Measurements from ENCODE around the gene IMMP2L.

IMMP2L gene

GRCh38 chr7:110774071-110774470 is 788.2 kb downstream of the IMMP2L start:
- Histone ChIP-seq H3K27me3 (ENCODE audit: control insufficient read depth in 5 of 5, insufficient read depth in 4 of 5, low read length in 5 of 5) (no peaks in the 10 kb centered on the region), H3K9me3 (ENCODE audit: control insufficient read depth in 5 of 5, low read length in 5 of 5) (no peaks in the 10 kb centered on the region), H3K4me1 (ENCODE audit: control insufficient read depth in 5 of 5, insufficient read depth in 5 of 5, low read length in 5 of 5) (no peaks in the 10 kb centered on the region), H3K27ac (ENCODE audit: low read depth, low read length) (no peak overlapping the region), H3K9ac (ENCODE audit: low read length in 5 of 5) (no peak overlapping the region), H3K36me3 (ENCODE audit: control insufficient read depth in 5 of 5, insufficient read depth in 5 of 5, low read length in 5 of 5) (no peaks in the 10 kb centered on the region), H3K4me3 (ENCODE audit: low read depth in 1 of 5, low read length in 5 of 5) (no peak overlapping the region)

DNA sequence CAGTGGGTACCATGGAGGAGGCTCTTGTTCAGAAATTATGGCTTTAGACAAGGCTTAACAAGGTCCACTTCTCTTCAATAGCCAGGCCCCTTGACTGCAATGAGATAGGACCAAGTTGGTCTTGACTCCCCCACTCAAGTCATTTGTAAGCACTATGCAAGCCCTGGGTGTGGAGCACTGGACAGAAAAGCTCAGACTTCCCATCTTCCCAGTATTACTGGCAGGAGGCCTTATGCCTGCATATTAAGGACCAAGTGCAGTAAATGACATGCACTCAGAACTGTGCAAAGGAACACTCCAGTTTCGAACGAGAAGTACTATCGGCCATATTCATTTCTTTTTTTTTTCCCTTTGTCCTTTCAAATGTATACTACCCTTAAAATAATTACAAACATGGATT is 789.7 kb downstream of the IMMP2L start:
- Histone ChIP-seq H3K9ac (ENCODE audit: low read length in 5 of 5) (no peak overlapping the region), H3K9me3 (ENCODE audit: control insufficient read depth in 5 of 5, low read length in 5 of 5) (no peaks in the 10 kb centered on the region), H3K27ac (ENCODE audit: low read depth, low read length) (no peak overlapping the region), H3K4me3 (ENCODE audit: low read depth in 1 of 5, low read length in 5 of 5) (no peak overlapping the region), H3K27me3 (ENCODE audit: control insufficient read depth in 5 of 5, insufficient read depth in 4 of 5, low read length in 5 of 5) (no peaks in the 10 kb centered on the region), H3K4me1 (ENCODE audit: control insufficient read depth in 5 of 5, insufficient read depth in 5 of 5, low read length in 5 of 5) (no peaks in the 10 kb centered on the region), H3K36me3 (ENCODE audit: control insufficient read depth in 5 of 5, insufficient read depth in 5 of 5, low read length in 5 of 5) (no peaks in the 10 kb centered on the region)

DNA sequence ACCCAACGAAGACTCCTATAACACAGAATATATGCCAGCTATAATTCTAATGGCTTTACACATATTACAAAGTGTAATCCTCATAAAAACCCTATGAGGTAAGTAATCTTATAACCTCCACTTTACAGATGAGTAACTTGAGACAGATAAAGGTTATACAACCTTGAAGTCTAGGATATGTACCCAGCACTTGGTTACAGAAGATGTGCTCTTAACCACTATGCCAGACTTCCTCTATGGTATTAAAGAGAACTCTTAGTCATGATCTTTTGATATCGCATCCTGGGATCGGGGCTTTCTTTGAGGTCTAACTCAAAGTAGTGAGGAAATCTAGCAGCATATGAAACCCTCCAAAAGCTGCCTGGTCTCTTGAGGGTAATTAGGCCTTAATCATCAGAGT is 790.6 kb downstream of the IMMP2L start:
- H3K9me3 ChIP-seq (ENCODE audit: control insufficient read depth in 5 of 5, low read length in 5 of 5): no peaks in the 10 kb centered on the region
- H3K9ac ChIP-seq (ENCODE audit: low read length in 5 of 5): no peak overlapping the region
- no peaks in the 10 kb centered on the region for H3K36me3 ChIP-seq (ENCODE audit: control insufficient read depth in 5 of 5, insufficient read depth in 5 of 5, low read length in 5 of 5)
- H3K27me3 ChIP-seq (ENCODE audit: control insufficient read depth in 5 of 5, insufficient read depth in 4 of 5, low read length in 5 of 5): no peaks in the 10 kb centered on the region
- H3K4me3 ChIP-seq (ENCODE audit: low read depth in 1 of 5, low read length in 5 of 5): no peak overlapping the region
- no peak overlapping the region for H3K27ac ChIP-seq (ENCODE audit: low read depth, low read length)
- no peaks in the 10 kb centered on the region for H3K4me1 ChIP-seq (ENCODE audit: control insufficient read depth in 5 of 5, insufficient read depth in 5 of 5, low read length in 5 of 5)

- H3K9ac ChIP-seq (ENCODE audit: low read length in 5 of 5): no peak overlapping the region
- no peaks in the 10 kb centered on the region for H3K4me1 ChIP-seq (ENCODE audit: control insufficient read depth in 5 of 5, insufficient read depth in 5 of 5, low read length in 5 of 5)
- no peaks in the 10 kb centered on the region for H3K36me3 ChIP-seq (ENCODE audit: control insufficient read depth in 5 of 5, insufficient read depth in 5 of 5, low read length in 5 of 5)
- H3K27ac ChIP-seq (ENCODE audit: low read depth, low read length): no peak overlapping the region
- H3K27me3 ChIP-seq (ENCODE audit: control insufficient read depth in 5 of 5, insufficient read depth in 4 of 5, low read length in 5 of 5): no peaks in the 10 kb centered on the region
- H3K9me3 ChIP-seq (ENCODE audit: control insufficient read depth in 5 of 5, low read length in 5 of 5): no peaks in the 10 kb centered on the region
- H3K4me3 ChIP-seq (ENCODE audit: low read depth in 1 of 5, low read length in 5 of 5): no peak overlapping the region
Observed at GRCh38 chr7:110767550-110768110, 794.7 kb downstream of the IMMP2L start.

GRCh38 chr7:110766864-110767263 is 795.4 kb downstream of the IMMP2L start:
- Histone ChIP-seq H3K4me3 (ENCODE audit: low read depth in 1 of 5, low read length in 5 of 5) (no peak overlapping the region), H3K9ac (ENCODE audit: low read length in 5 of 5) (no peak overlapping the region), H3K4me1 (ENCODE audit: control insufficient read depth in 5 of 5, insufficient read depth in 5 of 5, low read length in 5 of 5) (no peaks in the 10 kb centered on the region), H3K27ac (ENCODE audit: low read depth, low read length) (no peak overlapping the region), H3K9me3 (ENCODE audit: control insufficient read depth in 5 of 5, low read length in 5 of 5) (no peaks in the 10 kb centered on the region), H3K36me3 (ENCODE audit: control insufficient read depth in 5 of 5, insufficient read depth in 5 of 5, low read length in 5 of 5) (no peaks in the 10 kb centered on the region), H3K27me3 (ENCODE audit: control insufficient read depth in 5 of 5, insufficient read depth in 4 of 5, low read length in 5 of 5) (no peaks in the 10 kb centered on the region)

GRCh38 chr7:110764852-110765251 is 797.4 kb downstream of the IMMP2L start:
- no peaks in the 10 kb centered on the region for H3K27me3 ChIP-seq (ENCODE audit: control insufficient read depth in 5 of 5, insufficient read depth in 4 of 5, low read length in 5 of 5)
- no peaks in the 10 kb centered on the region for H3K4me1 ChIP-seq (ENCODE audit: control insufficient read depth in 5 of 5, insufficient read depth in 5 of 5, low read length in 5 of 5)
- H3K36me3 ChIP-seq (ENCODE audit: control insufficient read depth in 5 of 5, insufficient read depth in 5 of 5, low read length in 5 of 5): no peaks in the 10 kb centered on the region
- H3K9ac ChIP-seq (ENCODE audit: low read length in 5 of 5): no peak overlapping the region
- no peak overlapping the region for H3K4me3 ChIP-seq (ENCODE audit: low read depth in 1 of 5, low read length in 5 of 5)
- H3K27ac ChIP-seq (ENCODE audit: low read depth, low read length): no peak overlapping the region
- no peaks in the 10 kb centered on the region for H3K9me3 ChIP-seq (ENCODE audit: control insufficient read depth in 5 of 5, low read length in 5 of 5)

DNA sequence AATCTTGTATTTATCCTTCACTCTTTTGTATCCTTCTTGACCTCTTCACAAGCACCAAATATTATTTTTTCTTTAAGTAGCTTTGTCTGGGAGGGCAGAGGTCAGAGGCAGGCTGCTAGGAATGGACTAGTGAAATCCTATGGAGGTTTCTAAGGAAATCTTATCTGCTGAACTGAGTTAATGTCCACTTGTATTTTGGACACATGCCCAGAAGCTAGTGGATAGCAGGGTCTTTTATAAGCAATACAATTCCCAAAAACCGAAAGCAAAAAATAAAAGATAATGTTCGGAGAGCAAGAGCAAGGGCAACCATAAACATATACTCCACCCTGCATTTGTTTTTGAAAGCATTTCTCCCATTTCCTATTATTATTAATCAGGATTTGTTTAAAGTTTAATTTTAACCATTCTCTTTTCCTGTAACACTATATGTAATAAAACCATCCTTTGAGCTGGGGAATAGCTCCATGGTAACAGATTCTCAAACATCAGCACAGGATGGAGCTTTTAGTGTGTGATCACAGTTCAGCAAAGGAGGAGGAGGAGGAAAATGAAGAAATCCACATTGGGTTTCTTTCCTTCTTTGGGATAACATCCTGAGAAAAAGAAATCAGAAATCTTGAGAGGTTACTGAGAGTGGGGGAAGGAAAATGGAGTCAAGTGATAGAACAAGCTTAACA is 799.6 kb downstream of the IMMP2L start:
- Histone ChIP-seq H3K27ac (ENCODE audit: low read depth, low read length) (no peak overlapping the region), H3K9ac (ENCODE audit: low read length in 5 of 5) (no peak overlapping the region), H3K9me3 (ENCODE audit: control insufficient read depth in 5 of 5, low read length in 5 of 5) (no peaks in the 10 kb centered on the region), H3K27me3 (ENCODE audit: control insufficient read depth in 5 of 5, insufficient read depth in 4 of 5, low read length in 5 of 5) (no peaks in the 10 kb centered on the region), H3K4me1 (ENCODE audit: control insufficient read depth in 5 of 5, insufficient read depth in 5 of 5, low read length in 5 of 5) (no peaks in the 10 kb centered on the region), H3K36me3 (ENCODE audit: control insufficient read depth in 5 of 5, insufficient read depth in 5 of 5, low read length in 5 of 5) (no peaks in the 10 kb centered on the region), H3K4me3 (ENCODE audit: low read depth in 1 of 5, low read length in 5 of 5) (no peak overlapping the region)

DNA sequence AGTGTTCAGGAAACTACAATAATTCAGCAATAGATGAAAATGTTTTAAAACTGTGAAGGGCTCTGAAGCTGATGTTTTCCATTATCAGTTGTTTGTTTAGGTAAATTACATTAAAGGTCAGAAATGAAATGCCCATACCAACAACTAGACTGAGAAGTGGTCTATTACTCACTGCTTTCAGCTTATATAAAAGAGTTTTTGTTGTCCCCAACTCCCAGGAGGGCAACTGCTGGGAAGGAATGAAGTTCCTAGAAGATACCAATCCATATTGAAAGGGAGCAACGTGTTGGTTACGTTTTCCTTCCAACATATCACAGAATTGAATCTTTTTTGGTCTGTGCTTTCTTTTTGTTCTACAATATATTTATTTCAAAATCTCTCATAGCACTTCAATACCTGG is 802.0 kb downstream of the IMMP2L start:
- no peak overlapping the region for H3K4me3 ChIP-seq (ENCODE audit: low read depth in 1 of 5, low read length in 5 of 5)
- H3K27me3 ChIP-seq (ENCODE audit: control insufficient read depth in 5 of 5, insufficient read depth in 4 of 5, low read length in 5 of 5): no peaks in the 10 kb centered on the region
- H3K27ac ChIP-seq (ENCODE audit: low read depth, low read length): no peak overlapping the region
- H3K9me3 ChIP-seq (ENCODE audit: control insufficient read depth in 5 of 5, low read length in 5 of 5): no peaks in the 10 kb centered on the region
- no peaks in the 10 kb centered on the region for H3K36me3 ChIP-seq (ENCODE audit: control insufficient read depth in 5 of 5, insufficient read depth in 5 of 5, low read length in 5 of 5)
- no peak overlapping the region for H3K9ac ChIP-seq (ENCODE audit: low read length in 5 of 5)
- no peaks in the 10 kb centered on the region for H3K4me1 ChIP-seq (ENCODE audit: control insufficient read depth in 5 of 5, insufficient read depth in 5 of 5, low read length in 5 of 5)

DNA sequence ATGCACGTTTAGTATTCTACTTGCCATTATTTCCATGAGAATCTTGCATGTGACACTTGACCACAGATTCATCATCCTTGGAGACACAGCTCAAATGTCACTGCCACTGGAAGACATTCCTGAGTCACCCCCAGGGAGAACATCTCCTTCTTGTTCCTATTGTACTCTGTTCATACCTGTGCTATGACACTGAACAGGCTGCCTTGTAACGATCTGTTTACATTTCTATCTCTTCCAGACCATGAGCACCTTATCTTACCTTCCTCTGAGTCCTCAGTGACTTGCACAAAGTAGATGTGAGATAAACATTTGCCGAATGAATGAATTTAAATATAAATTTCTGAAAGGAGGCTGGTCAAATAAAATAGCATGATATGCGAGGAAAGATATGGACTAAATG is 803.2 kb downstream of the IMMP2L start:
- H3K4me3 ChIP-seq (ENCODE audit: low read depth in 1 of 5, low read length in 5 of 5): no peak overlapping the region
- H3K27ac ChIP-seq (ENCODE audit: low read depth, low read length): no peak overlapping the region
- H3K4me1 ChIP-seq (ENCODE audit: control insufficient read depth in 5 of 5, insufficient read depth in 5 of 5, low read length in 5 of 5): no peaks in the 10 kb centered on the region
- H3K27me3 ChIP-seq (ENCODE audit: control insufficient read depth in 5 of 5, insufficient read depth in 4 of 5, low read length in 5 of 5): no peaks in the 10 kb centered on the region
- no peak overlapping the region for H3K9ac ChIP-seq (ENCODE audit: low read length in 5 of 5)
- no peaks in the 10 kb centered on the region for H3K9me3 ChIP-seq (ENCODE audit: control insufficient read depth in 5 of 5, low read length in 5 of 5)
- H3K36me3 ChIP-seq (ENCODE audit: control insufficient read depth in 5 of 5, insufficient read depth in 5 of 5, low read length in 5 of 5): no peaks in the 10 kb centered on the region

GRCh38 chr7:110754649-110755048 is 807.6 kb downstream of the IMMP2L start:
- H3K27ac ChIP-seq (ENCODE audit: low read depth, low read length): no peak overlapping the region

More at GRCh38 chr7:110754649-110755048, 807.6 kb downstream of the IMMP2L start:
- H3K4me3 ChIP-seq (ENCODE audit: low read depth in 1 of 5, low read length in 5 of 5): no peak overlapping the region
- no peaks in the 10 kb centered on the region for H3K36me3 ChIP-seq (ENCODE audit: control insufficient read depth in 5 of 5, insufficient read depth in 5 of 5, low read length in 5 of 5)
- no peaks in the 10 kb centered on the region for H3K27me3 ChIP-seq (ENCODE audit: control insufficient read depth in 5 of 5, insufficient read depth in 4 of 5, low read length in 5 of 5)
- H3K4me1 ChIP-seq (ENCODE audit: control insufficient read depth in 5 of 5, insufficient read depth in 5 of 5, low read length in 5 of 5): no peaks in the 10 kb centered on the region
- H3K9me3 ChIP-seq (ENCODE audit: control insufficient read depth in 5 of 5, low read length in 5 of 5): no peaks in the 10 kb centered on the region
- H3K9ac ChIP-seq (ENCODE audit: low read length in 5 of 5): no peak overlapping the region
